Sigmoid colon (tissue), 7 donors: ENCODE data around the gene LRRTM4. TPM values are rescaled to one million over a fixed set of nuclear protein-coding genes. Genes with fewer than 3 reads are reported as not detected.
"Not testable (repeated sequence)": the region's sequence is repeated elsewhere in the genome, so short reads cannot be mapped to it uniquely, and the experiment has no call there.

Experiments
- DNase-seq: peaks from one replicate; pipeline ENCODE4 v3.0.0-alpha.2; 2019
- H3K27ac ChIP-seq, 4 donors: fragments of 200-600 bp; sonication (generic); one replicate each; pipeline ENCODE4 v1.5.1; 2016 to 2019; ENCODE audit warnings: mild to moderate bottlenecking in 1 of 4
- H3K27me3 ChIP-seq, 3 donors: fragments of 200-600 bp; sonication (generic); one replicate each; pipeline ENCODE4 v1.5.1; 2019; ENCODE audit warnings: mild to moderate bottlenecking in 1 of 3
- H3K36me3 ChIP-seq, 4 donors: fragments of 200-600 bp; sonication (generic); one replicate each; pipeline ENCODE4 v1.5.1; 2016 to 2019
- H3K4me1 ChIP-seq, 4 donors: fragments of 200-600 bp; sonication (generic); one replicate each; pipeline ENCODE4 v1.5.1; 2017 to 2019
- H3K4me3 ChIP-seq, 4 donors: fragments of 200-600 bp; sonication (generic); one replicate each; pipeline ENCODE4 v1.5.1; 2017 to 2019; ENCODE audit warnings: mild to moderate bottlenecking in 2 of 4, moderate library complexity in 1 of 4
- H3K9me3 ChIP-seq, 4 donors: fragments of 200-600 bp in 3 of 4; sonication (generic) in 3 of 4; one replicate each; pipeline versions ENCODE4 v1.5.1 to v1.6.1; 2013 to 2019
- CTCF ChIP-seq, 4 experiments: fragments of 450-650 bp in 3 of 4; fragments of 200-600 bp in 1 of 4; IDR thresholded peaks; one replicate each; pipeline ENCODE4 v1.5.1; 2016 to 2019; ENCODE audit warnings: antibody characterized with exemption in 4 of 4, mild to moderate bottlenecking in 3 of 4, moderate library complexity in 2 of 4
- EP300 ChIP-seq, 4 donors: sonication (generic); formaldehyde crosslinking; IDR thresholded peaks; one replicate each; pipeline ENCODE4 v1.6.1; 2017; ENCODE audit warnings: antibody characterized with exemption in 4 of 4
- POLR2A ChIP-seq, 2 donors: fragments of 450-650 bp; IDR thresholded peaks; one replicate each; pipeline ENCODE4 v1.6.1; 2016; ENCODE audit warnings: antibody characterized with exemption in 2 of 2, mild to moderate bottlenecking in 2 of 2, moderate library complexity in 2 of 2
- POLR2AphosphoS5 ChIP-seq, 4 donors: sonication (generic); formaldehyde crosslinking; IDR thresholded peaks; one replicate each; pipeline ENCODE4 v1.6.1; 2017; ENCODE audit warnings: antibody characterized with exemption in 4 of 4
- WGBS, 2 donors: extraction: QIAGEN DNeasy Blood & Tissue Kit; methylation state at CpG; one replicate each; pipeline ENCODE4 v1.1.7; 2013; 5-methylcytosine and 5-hydroxymethylcytosine counted together
- intact Hi-C: fragments of 100-400 bp; cut with DNase I; formaldehyde crosslinking; loops from one replicate; pipeline ENCODE4 v1.15.1; 2023
- polyA plus RNA-seq, 3 donors: library from polyadenylated mRNA; stranded (reverse); fragments of 200-250 nt; gene quantifications; one replicate each; pipeline ENCODE4 v1.2.3, GENCODE V29; 2013
- total RNA-seq, 4 donors: library from RNA; depleted of rRNA; stranded (reverse); fragments of >200 nt; gene quantifications; one replicate each; pipeline ENCODE4 v1.1.0, GENCODE V29; 2016
- donor health status: healthy with polysubstance abuse.
- donor health status: Bipolar disorder and iron deficiency.
- donor health status: healthy.

Gene LRRTM4
- total and polyA plus RNA-seq, 7 donors: 0.17 to 1.1 (median 0.55) TPM; not detected in 2

DNA sequence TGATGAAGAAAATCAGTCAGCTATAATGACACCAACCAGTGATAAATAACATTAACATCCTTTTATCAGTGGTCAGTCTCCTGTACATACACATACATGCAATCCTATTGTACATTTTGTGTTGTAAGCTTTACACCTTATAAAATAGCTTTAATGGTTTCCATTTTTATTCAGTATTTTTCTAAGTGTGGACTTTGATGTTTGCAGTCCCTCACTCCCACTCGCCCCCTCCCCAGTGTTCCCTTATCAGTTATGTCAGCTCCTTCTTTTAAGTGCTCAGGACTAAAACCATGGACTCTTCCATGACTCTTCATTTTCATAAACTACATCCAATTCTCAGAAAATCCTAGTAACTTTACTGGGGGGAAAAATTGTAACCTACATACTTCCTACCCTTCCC lies 713.0 kb downstream of the LRRTM4 start:
- no peak overlapping the region for H3K27ac ChIP-seq
- no peaks in the 10 kb centered on the region for H3K9me3 ChIP-seq
- H3K27me3 ChIP-seq: no peaks in the 10 kb centered on the region
- 59 to 89% methylated on average over 1 of the region's 1 CpG for WGBS, 2 donors
- TF ChIP-seq POLR2A (IDR thresholded peaks at IDR 0.05): no peak
- TF ChIP-seq CTCF (IDR thresholded peaks at IDR 0.05): no peak
- TF ChIP-seq POLR2AphosphoS5 (IDR thresholded peaks at IDR 0.05): no peak
- H3K4me1 ChIP-seq: peaks cover 0 to 7% (median 0%) of the 10 kb centered on the region in 4 donors
- H3K36me3 ChIP-seq: no peaks in the 10 kb centered on the region
- intact Hi-C loops: no loop called here
- H3K4me3 ChIP-seq: no peak overlapping the region
- no peak for DNase-seq

DNA sequence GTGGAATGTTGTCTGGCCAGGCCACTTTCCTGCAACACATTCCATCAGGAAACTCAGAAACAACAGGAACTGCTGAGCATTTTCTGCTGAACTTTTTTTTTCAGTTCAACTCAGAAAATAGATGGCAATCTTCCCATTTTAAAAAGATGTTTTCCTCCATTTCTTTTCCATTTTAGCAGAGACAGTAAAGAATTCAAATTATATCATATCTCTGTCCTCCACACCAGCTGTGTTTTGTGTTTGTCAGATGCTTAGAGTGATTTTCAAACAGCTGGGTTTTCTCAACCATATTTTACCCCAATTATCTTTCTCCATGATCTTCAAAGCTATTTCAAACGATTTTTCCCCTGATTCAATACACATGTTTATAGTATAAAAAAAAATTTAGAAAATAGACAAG lies 713.4 kb downstream of the LRRTM4 start:
- DNase-seq: no peak
- H3K9me3 ChIP-seq: no peaks in the 10 kb centered on the region
- no peaks in the 10 kb centered on the region for H3K27me3 ChIP-seq
- peaks cover 0 to 7% (median 0%) of the 10 kb centered on the region in 4 donors for H3K4me1 ChIP-seq
- no peak overlapping the region for H3K27ac ChIP-seq
- WGBS, 2 donors: 9 to 15% methylated on average over 1 of the region's 1 CpG
- TF ChIP-seq CTCF (IDR thresholded peaks at IDR 0.05) (no peak), EP300 (IDR thresholded peaks at IDR 0.05) (no peak), POLR2AphosphoS5 (IDR thresholded peaks at IDR 0.05) (no peak), POLR2A (IDR thresholded peaks at IDR 0.05) (no peak)
- intact Hi-C loops: no loop called here
- no peak overlapping the region for H3K4me3 ChIP-seq
- no peaks in the 10 kb centered on the region for H3K36me3 ChIP-seq

- no peak for TF ChIP-seq POLR2A (IDR thresholded peaks at IDR 0.05)
- TF ChIP-seq CTCF (IDR thresholded peaks at IDR 0.05): no peak
- no peak for TF ChIP-seq EP300 (IDR thresholded peaks at IDR 0.05)
- TF ChIP-seq POLR2AphosphoS5 (IDR thresholded peaks at IDR 0.05): no peak
- WGBS, 2 donors: 27 to 74% methylated on average over 4 of the region's 4 CpGs
- Histone ChIP-seq H3K4me1 (no peaks in the 10 kb centered on the region), H3K27me3 (no peaks in the 10 kb centered on the region), H3K9me3 (no peaks in the 10 kb centered on the region), H3K36me3 (no peaks in the 10 kb centered on the region), H3K4me3 (no peak overlapping the region), H3K27ac (no peak overlapping the region)
- DNase-seq: no peak
- intact Hi-C loops: no loop called here
These were observed 728.4 kb downstream of the LRRTM4 start for GRCh38 chr2:76793647-76794334.

DNA sequence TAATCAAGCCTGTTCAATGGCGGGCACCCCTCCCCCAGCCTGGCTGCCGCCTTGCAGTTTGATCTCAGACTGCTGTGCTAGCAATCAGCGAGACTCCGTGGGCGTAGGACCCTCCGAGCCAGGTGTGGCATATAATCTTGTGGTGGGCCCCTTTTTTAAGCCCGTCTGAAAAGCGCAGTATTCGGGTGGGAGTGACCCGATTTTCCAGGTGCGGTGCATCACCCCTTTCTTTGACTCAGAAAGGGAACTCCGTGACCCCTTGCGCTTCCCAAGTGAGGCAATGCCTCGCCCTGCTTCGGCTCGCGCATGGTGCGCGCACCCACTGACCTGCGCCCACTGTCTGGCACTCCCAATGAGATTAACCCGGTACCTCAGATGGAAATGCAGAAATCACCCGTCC lies 740.9 kb downstream of the LRRTM4 start:
- intact Hi-C loops, H3K27ac ChIP-seq, H3K4me1 ChIP-seq, H3K4me3 ChIP-seq, H3K27me3 ChIP-seq, DNase-seq, H3K36me3 ChIP-seq, H3K9me3 ChIP-seq: not testable (repeated sequence)
- WGBS, 2 donors: 90% methylated on average over 22 of the region's 22 CpGs

- intact Hi-C loops: no loop called here
- DNase-seq: no peak
- no peaks in the 10 kb centered on the region for H3K36me3 ChIP-seq
- no peak for TF ChIP-seq POLR2A (IDR thresholded peaks at IDR 0.05)
- TF ChIP-seq POLR2AphosphoS5 (IDR thresholded peaks at IDR 0.05): no peak
- no peak for TF ChIP-seq EP300 (IDR thresholded peaks at IDR 0.05)
- no peak for TF ChIP-seq CTCF (IDR thresholded peaks at IDR 0.05)
- H3K9me3 ChIP-seq: no peaks in the 10 kb centered on the region
- no peaks in the 10 kb centered on the region for H3K4me1 ChIP-seq
- H3K27ac ChIP-seq: no peak overlapping the region
- 86 to 87% methylated on average over 2 of the region's 2 CpGs for WGBS, 2 donors
- H3K4me3 ChIP-seq: no peak overlapping the region
- H3K27me3 ChIP-seq: no peaks in the 10 kb centered on the region
These were observed 758.9 kb downstream of the LRRTM4 start for GRCh38 chr2:76763276-76763675.
